ENCODE data around the gene IRGC. TPM values are rescaled to one million over a fixed set of nuclear protein-coding genes. Genes with fewer than 3 reads are reported as not detected.

IRGC gene
- polyA plus RNA-seq, 10 donors: not detected

DNA sequence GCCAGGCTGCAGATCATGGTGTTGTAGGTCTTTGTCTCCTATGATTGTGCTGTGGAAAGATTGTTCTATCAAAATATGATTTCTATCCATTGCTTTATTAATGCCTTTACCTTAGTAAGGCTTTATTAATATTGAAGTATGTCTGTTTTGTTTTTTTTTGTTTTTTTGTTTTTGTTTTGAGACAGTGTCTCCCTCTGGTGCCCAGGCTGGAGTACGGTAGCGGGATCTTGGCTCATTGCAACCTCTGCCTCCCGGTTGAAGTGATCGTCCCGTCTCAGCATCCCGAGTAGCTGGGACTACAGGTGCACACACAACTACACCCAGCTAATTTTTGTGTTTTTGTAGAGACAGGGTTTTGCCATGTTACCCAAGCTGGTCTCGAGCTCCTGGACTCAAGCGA is 7.7 kb downstream of the IRGC start:
- no peak for DNase-seq

DNA sequence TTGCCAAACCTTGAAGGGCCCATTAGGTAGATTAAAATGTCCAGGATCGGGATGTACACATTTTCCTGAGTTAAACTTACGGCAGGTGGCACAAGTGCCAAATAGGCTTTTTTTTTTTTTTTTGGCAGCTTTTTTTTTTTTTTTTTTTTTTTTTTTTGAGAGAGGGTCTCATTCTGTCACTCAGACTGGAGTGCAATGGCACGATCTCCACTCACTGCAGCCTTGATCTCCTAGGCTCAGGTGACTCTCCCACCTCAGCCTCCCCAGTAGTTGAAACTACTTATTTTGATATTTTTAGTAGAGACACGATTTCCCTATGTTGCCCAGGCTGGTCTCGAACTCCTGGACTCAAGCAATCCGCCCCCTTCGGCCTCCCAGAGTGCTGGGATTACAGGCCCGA is 9.0 kb downstream of the IRGC start:
- DNase-seq: no peak

DNA sequence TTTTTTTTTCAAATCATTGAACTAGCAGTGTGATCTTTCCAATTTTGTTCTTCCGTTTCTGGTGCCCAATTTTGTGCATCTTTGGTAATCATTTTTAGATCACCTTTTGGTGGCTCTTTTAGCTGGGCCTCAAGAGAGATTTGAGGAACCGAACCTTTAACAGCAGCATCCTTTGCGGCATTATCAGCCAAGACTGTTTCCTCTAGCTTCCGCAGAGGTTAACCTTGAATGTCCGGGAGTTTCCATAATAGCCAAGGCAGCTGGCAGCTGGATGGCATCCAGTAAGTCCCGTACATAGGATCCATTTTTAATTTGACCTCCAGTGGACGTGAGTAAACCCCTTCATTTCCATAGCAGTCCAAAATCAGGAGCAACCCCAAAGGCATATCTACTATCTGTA is 9.6 kb downstream of the IRGC start:
- DNase-seq: peak in 1 of 3 donors; percentile 25

GRCh38 chr19:43726736-43727592 is 11.1 kb downstream of the IRGC start:
- DNase-seq: no peak

GRCh38 chr19:43727593-43727853 is 11.6 kb downstream of the IRGC start:
- DNase-seq: no peak

GRCh38 chr19:43729919-43730318 is 14.0 kb downstream of the IRGC start:
- no peak for DNase-seq

- DNase-seq: no peak
Observed at GRCh38 chr19:43731346-43731745, 15.5 kb downstream of the IRGC start.

GRCh38 chr19:43731846-43732245 is 16.0 kb downstream of the IRGC start:
- no peak for DNase-seq

- DNase-seq: no peak
Observed at GRCh38 chr19:43735013-43735412, 19.1 kb downstream of the IRGC start.

DNA sequence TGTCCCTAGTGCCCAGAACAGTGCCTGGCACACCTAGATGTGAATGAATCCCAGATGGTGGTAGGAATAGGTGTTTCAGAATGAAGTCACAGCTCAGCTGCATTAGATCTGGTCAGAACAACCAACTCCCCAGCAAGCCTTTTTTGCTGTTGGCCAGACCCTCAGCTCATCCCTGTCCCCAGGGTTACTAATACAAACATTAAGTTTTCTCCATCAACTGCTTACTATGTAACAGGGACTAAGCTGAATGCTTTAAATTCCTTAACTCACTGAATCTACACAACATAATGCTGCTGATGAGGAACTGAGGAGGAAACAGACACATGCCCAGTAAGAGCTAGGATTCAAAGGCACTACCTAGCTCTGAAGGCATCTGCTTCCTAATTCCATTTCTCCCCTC is 20.1 kb downstream of the IRGC start:
- DNase-seq: no peak

DNA sequence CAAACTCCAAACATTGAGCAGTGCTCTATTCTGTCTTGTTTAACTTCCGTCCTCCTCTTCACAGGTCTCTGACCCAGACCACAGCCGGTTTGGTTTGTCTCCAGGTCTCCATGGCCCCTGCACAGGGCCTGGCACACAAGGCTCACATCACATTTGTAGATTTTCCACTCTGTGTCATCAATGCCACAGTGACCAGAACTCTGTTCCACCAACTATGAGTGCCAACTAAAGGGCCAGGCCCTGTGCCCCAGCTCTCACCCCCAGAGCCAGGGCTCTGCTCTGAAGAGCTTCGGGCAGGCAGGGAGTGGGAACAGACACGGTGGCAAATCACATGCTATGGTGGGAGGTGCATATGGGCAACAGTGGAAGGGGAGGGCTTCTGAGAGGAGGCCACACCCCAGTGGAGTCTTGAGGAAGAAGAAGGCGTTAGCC is 22.9 kb downstream of the IRGC start:
- DNase-seq: no peak

- DNase-seq: no peak
Observed at GRCh38 chr19:43739439-43740235, 23.8 kb downstream of the IRGC start.

- DNase-seq: no peak
Observed at GRCh38 chr19:43741075-43741825, 25.4 kb downstream of the IRGC start.

- peak in 1 of 3 donors; percentile 44 for DNase-seq
Observed at GRCh38 chr19:43743059-43743458, 27.2 kb downstream of the IRGC start.

DNA sequence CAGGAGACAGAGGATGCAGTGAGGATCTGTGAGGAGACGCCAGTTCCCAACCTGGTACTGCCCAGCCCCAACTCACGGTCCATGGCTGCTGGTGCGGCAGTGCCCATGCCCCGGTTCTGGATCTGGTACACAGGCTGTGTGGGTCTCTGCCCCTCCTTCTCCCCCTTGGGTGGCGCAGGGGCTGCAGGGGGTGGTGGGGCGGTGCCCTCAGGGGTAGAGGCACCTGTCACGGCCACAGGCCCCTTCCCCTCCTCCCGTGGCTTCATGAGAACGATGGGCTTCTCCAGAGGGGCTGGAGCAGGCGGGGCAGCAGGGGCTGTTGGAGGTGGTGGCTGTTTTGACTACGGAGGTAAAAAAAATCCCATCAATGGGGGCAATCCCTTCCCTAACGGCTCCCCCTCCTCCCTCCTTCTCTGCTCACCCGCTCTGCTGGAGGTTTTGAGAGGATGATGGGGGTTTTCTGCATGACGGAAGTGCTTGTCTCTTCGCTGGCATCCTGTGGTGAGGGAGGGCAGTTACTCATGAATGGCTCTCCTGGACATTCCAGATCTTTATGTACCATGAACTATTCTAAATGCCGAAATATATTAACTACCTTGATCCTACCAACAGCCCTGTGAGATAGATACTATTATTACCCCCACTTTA is 31.8 kb downstream of the IRGC start:
- DNase-seq: no peak

GRCh38 chr19:43748205-43748594 is 32.3 kb downstream of the IRGC start:
- DNase-seq: no peak

- DNase-seq: no peak
Observed at GRCh38 chr19:43748685-43749084, 32.8 kb downstream of the IRGC start.

DNA sequence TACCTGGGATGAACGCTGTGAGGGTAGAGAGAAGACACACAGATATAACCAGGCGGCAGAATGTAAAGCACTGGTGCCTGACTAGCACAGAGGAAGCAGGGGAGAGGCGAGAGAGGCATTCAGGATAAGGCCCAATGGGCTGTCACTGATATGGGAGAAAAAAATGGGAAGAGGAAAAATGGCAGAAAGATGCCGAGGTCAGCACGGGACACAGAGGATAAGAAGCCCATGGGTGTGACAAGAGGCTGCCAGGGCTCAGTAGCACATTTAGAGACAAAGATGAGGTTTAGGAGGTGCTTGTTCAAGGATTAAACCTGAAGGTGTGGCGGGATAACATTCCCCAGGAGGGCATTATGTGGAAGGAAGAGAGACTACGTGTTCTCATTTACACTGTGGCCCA is 33.3 kb downstream of the IRGC start:
- no peak for DNase-seq

GRCh38 chr19:43749898-43750297 is 34.0 kb downstream of the IRGC start:
- no peak for DNase-seq

DNA sequence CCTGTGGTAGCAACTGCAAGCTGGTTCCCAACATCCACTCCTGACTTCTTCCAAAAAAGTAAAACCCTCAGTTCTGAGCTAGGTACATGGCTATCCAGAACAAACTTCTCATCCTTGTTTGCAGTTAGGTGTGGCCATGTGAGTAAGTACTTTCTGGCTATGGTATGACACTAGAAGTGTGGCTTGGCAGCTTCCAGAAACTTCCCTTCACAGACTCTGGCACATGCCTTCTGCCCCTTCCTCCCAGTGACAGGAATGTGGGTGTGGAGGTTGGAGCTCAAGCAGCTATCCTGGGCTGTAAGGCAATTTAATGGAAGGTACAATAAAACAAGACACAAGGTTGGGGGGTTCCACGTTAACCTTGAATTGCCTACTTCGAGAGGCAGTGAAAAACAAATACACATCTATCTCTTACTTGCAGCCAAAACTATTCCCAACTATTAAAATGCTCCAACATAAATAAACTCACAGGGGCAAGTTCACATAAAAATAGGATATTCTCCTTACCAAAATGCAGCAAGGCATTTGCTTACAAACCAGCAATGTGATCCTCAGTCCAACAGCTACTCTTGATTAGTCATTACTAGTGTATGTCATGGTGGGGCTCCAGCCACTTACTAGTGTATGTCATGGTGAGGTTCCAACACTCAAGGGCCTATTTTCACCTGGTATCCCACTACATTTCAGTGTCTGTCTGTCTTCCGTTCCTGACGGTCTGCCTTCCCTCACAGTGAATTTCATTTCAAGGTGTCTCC is 35.8 kb downstream of the IRGC start:
- no peak for DNase-seq

- no peak for DNase-seq
Observed at GRCh38 chr19:43752287-43752875, 36.5 kb downstream of the IRGC start.

Measured in muscle of back (tissue), 11 donors.